NCI-H2107 (cell line): ENCODE results near the gene ABCB11.

Experiments
- DNase-seq: peaks from one replicate; lab custom pipeline; 2025; lab: John Stamatoyannopoulos, UW

The ABCB11 gene

DNA sequence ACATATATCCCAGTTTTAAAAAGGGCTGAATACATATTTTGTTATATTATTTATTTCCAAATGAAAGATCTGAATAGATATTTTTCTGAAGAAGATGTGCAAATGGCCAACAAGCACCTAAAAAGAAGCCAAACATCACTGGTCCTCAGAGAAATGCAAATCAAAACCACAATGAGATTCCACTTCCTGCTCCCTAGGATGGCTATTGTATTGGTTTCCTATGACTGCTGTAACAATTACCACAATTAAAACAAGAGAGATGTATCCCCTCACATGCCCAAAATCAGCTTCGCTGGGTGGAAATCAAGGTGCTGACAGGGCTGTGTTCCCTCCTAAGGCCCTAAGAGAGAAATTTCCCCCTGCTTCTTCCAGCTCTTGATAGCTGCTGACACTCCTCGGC, 23.2 kb downstream of the ABCB11 start:
- no peak for DNase-seq

DNA sequence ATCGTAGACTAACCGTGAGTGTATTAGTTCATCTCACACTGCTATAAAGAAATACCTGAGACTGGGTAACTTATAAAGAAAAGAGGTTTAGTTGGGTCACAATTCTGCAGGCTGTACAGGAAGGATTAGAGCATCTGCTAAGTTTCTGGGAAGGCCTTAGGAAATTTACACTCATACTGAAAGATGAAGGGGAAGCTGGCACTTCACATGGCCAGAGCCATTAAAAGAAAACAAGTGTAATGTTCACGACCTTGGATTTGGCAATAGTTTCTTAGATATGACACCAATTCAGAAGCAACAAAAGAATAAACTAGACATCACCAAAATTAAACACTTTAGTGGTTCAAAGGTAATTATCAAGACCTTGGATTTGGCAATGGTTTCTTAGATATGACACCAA, 23.8 kb downstream of the ABCB11 start:
- DNase-seq: no peak

DNA sequence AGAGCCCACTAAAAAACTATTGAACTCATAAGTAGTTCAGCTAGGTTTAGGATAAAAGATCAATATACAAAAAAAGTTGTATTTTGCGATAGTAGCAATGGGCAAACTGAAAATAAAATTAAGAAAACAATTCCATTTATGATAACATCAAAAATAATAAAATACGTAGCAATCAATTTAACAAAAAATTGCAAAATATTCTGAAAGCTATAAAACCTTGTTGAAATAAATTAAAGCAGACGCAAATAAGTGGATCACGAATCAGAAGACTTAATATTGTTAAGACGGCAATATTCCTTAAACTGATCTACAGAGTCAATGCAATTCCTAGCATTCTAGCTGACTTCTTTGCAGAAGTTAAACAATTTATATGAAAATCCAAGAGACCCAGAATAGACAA, 24.5 kb downstream of the ABCB11 start:
- DNase-seq: no peak

DNA sequence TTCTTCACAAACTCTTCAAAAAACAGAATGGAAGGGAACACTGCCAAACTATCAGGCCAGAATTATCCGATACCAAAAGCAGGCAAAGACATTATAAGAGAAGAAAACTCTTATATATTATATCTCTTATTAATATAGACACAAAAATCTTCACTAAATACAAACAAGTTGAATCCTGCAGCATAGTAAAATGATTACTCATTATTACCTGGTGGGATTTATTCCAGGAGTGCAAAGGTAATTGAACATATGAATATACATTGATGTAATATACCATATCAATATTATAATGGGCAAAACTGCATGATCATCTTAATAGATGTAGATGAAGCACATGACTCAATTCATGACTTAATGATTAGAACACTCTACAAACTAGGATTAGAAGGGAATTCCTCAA, 25.1 kb downstream of the ABCB11 start:
- no peak for DNase-seq

DNA sequence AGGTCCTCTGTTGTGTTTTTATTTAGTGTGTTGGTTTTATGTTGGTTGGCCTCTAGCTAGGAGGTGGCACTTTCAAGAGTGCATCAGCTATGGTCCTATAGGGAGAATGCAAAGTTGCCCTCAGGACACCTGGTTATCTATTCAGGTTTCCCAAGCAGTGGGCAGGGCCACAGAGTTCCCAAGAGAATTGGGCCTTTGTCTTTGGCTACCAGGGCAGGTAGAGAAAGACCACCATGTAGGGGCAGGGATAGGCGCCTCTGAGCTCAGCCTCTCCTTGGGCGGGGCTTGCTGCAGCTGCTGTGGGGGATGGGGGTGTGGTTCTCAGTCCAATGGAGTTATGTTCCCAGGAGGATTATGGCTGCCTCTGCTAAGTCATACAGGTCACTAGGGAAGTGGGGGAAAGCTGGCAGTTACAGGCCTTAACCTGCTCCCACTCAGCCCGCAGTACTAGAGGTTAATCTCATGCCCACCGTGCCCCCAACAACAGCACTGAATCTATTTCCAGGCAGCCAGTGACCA, 26.0 kb downstream of the ABCB11 start:
- DNase-seq: no peak

DNA sequence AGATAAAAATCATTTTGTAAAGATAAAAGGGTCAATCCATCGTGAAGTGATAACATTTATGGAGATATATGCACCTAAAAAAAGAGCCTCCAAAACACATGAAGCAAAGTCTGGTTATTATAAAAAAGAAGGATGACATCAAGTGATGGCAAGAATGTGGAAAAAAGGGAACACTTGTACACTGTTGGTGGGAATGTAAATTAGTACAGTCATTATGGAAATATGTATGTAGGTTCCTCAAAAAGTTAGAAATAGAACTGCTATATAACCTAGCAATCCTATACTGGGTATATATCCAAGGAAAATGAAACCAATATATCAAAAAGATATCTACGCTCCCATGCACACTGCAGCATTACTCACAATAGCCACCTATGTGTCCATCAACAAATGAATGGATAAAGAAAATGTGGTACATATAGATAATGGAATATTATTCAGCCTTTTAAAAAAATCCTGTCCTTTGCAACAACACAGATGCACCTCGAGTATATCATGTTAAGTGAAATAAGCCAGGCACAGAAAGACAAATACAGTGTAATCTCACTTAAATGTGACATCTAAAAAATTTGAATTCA, 28.9 kb downstream of the ABCB11 start:
- DNase-seq: no peak

DNA sequence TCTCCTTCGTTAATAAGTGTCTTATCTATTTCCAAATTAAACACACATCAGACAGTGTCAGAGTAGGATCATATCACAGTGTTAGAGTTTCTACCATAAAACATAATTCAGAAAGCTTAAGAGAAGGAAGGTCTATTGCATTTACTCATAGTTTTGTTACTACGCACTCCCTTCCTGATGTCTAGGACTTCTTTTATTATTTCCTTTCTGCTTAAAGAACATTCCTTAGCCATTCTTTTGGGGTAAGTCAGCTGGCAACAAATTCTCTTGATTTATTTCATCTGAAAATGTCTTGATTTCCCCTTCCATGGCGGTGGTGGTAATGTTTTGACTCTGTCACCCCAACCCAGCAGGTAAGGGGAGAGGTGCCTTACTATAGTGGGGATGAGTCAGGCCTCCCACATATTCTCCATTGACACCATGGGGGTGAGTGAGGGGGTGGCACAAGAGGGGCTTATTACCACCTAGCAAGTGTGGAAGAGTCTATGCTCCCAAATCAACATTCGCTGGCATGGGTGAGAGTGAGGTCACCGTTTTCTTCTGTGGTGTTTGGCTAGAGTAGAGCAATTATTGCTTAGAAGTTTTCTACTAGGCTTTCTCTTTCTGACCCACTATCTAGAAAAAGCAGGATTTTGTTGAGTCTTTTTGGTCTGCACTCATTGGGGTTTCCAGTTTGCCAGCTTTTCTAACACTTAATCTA, 29.9 kb downstream of the ABCB11 start:
- DNase-seq: no peak

DNA sequence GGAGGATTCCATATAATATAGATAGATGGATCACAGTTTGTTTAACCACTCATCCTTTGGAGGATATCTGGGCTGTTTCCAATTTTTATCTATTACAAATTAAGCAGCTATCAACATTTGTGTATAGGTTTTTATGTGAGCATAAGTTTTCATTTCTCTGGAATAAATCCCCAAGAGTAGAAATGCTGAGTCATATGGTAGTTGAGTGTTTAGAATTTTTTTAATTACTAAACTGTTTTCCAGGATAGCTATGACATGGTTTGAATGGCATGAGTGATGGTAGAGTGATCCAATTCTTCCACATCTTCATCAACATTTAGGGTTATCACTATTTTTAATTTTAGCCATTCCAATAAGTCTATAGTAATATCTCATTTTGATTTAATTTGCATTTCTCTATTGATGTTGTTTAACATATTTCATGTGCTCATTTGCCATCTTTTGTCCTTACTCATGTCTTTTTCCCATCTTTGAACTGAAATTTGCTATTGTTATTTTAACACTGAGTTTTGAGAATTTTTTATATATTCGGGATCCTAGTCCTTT, 31.4 kb downstream of the ABCB11 start:
- no peak for DNase-seq

DNA sequence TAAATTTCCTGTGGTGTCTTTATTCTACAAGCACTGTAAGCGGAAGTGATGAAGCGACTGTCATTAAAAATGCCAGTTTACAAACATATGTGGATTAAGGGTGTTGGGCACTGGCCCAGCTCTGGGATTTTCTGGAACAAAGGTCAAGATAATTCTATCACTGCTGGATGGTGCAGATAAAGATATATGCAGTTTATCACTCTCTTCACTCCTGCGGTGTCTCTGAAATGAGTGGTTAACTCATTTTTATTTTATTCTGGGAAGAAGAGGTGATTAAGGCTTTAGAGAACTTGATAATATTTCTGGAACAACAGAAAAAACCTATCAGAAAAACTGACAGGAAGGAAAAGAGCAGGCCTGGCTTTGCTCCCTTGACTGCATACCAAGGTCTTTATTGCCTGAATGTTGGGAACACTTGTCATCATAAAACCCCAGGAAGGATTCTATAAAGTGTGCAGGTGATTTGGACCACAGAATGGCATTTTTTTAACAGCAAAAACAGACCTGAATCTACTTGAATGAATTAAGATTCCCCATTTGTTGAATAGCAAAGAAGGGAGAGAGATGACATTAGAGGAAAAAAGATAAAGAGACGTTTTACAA, 32.4 kb downstream of the ABCB11 start:
- no peak for DNase-seq

DNA sequence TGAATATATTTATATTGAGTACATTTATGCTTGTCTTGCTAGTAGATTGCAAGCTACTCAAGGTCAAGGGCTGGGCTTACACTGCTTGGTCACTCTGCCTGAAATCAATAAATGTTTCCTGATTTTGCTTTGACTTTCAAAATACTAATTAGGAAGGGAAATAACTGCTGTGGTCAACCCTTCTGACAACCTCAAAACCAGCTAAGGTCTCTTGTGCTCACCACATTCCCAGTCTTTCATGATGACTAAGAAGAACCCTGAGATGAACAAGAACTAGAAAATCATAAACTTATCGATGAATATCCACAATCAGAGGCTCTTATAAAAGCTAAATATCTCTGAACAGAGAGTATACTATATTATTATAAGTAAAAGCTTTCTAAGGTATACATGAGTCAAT, 33.3 kb downstream of the ABCB11 start:
- no peak for DNase-seq

DNA sequence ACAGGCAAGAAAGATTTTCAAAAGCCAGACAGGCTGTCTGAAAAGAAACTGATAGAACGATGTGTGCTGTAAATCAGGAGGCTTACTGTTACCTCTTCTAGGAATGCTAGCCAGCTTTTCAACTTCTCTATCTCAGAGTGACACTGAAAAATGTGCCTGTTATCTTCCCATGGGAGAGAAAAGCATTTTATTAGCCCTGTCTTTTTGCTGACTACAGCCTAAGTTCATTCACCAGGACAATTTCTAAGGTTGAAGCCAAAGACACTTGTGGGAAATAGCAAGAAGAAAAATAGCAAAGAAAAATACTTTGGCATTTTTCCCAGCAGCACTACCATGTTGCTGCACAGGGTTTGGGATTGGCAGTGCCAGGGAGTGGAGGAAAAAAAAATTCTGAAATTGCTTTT, 34.0 kb downstream of the ABCB11 start:
- DNase-seq: no peak

DNA sequence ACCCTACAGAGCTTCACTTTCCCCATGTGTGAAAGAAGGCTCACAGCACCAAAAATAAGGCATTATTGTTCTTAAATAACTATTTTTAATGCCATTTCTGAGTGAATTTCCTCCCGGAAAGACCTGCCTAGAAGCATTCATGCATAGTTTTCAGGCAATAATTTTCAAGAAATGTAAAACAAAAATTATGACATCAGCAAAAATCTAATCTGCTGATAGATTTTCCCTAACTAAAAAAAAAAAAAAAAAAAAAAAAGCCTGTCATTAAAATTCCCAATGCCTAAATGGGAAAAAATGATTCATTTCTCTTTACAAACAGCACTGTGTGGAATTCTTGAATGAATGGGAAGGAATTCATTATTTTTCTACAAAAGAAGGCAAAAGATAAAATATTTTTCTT, 35.4 kb downstream of the ABCB11 start:
- DNase-seq: no peak

DNA sequence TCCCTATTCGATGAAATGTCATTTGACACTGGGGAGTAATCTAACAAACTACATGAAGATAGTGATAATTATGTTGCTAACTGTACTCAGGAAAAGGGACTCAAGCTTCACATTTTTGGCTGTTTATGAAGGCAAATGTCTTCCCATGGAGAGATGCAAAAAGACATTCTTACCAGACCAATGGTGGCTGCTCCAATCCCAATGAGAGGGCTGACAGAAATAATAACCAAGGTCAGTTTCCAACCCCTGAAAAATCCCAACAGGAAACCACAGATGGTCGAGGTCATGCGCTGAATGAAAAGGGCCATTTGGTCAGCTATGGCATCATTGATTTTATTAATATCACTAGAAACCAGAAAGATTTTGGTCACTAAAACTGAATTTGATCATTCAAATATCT, 37.6 kb downstream of the ABCB11 start:
- no peak for DNase-seq

DNA sequence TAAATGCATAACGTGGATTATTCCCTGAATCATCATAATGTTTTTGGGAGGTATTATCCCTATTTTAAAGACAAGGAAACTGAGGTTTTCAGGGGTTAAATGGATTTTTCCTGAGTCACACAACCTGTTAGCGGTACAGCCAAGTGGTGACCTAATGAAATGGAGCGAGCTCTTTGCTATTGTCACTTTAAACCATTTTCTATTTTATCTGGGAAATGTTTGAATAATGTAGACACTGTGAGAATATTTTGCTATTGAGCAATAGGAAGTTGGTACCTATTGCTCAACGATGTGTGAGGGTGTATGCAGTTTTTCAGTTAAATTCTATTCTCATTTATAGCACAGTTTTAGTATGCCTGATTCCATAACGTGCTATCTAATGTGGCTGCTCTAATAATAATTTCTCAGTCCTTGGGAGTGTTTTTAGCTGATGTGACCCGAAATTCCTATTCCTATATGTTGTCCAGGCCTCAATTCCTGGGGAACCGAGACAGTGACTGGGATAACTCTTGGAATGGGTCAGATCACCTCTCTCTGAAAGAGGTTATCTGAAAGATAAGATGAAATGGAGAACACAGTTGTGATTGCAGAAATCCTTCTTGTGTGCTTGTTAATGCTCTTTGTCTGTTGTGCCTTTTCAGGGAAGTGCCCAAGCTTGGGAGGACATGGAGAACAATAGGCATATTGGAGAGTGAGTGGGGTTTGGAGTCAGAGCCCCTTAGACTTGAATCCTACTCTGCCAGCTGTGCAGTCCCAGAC, 38.4 kb downstream of the ABCB11 start:
- no peak for DNase-seq

DNA sequence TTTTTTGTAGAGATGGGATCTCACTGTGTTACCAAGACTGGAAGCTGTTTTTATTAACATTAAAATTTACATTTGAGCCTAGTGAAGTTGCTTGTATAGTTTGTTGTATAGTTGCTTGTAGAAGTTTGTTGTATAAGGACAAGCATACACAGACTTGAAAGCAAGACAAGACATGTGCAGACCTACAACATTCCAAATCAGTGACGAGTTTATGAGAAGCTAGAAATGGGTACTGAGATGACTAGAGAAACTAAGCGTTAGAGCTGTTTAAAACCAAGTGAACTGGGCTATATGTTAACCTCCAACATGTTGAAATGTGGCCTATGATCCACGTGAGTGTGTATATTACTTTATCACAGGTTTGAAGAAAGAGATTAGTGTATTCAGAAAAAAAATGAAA, 39.1 kb downstream of the ABCB11 start:
- no peak for DNase-seq

DNA sequence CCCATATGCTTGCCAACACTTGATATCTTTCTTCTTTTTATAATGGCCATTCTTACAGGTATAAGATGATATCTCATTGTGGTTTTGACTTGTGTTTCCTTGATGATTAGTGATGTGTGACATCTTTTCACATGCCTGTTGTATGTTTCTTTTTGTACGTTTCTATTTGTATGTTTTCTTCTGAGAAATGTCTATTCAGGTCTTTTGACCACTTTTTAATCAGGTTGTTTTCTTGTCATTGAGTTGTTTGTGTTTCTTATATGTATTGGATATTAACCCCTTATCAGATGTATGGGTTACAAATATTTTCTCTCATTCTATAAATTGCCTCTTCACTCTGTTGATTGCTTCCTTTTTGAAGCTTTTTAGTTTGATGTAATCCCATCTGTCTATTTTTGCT, 42.4 kb downstream of the ABCB11 start:
- no peak for DNase-seq

DNA sequence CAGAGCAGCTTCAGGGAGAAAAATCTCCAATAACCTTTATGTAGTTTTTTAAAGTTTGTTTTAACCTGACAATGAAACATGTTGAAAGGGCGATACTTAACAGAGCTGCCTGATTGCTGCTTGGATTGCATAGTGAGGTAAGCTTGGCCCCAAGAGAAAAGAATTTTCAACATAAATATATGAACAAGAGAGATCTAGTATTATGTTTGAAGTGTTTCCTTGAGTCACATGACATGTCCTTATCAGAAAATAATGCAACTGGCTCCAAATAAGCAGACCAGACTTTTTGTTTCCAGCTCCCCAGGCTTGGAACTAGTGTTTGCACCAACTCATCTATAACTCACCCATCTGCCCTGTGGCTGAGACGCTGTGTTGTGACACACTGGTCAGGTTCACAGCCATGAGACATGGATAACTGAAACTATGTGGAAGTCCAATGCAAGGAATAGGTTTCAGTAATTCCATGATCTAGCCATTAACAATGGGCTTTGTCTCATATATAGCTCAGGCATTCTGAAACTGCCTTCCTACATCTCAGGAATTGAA, 44.7 kb downstream of the ABCB11 start:
- no peak for DNase-seq

DNA sequence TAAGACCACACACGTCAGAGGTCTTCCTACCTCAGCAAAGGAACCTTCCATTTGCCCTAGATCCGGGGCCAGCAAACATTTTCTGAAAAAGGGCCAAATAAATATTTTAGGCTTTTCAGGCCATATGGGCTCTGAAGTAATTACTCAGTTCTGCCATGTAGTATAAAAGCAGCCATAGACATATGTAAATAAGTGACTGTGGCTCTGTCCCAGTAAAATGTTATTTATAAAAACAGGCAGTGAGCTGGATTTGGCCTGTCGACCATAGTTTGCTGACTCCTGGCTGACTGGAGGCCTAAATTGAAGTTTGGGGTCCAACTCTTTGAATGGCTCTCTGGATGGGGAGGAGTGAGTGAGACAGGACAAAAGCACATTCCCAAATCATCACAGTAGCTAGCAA, 49.5 kb downstream of the ABCB11 start:
- DNase-seq: no peak

DNA sequence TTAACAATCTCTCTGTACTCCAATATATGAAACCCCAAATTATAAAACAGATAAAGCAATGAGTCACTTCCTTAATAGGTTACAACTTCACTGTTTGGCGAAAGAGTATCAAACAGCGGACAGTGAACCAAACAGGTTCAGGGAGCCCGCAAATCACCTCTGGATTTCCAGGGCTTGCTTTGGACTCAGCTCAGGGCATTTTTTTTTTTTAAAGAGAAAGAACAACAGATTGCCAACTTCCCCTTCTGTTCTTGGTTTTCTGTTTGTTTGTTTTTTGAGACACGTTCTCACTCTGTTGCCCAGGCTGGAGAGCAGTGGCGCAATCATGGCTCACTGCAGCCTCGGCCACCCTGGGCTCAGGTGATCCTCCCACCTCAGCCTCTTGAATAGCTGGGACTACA, 52.7 kb downstream of the ABCB11 start:
- no peak for DNase-seq

DNA sequence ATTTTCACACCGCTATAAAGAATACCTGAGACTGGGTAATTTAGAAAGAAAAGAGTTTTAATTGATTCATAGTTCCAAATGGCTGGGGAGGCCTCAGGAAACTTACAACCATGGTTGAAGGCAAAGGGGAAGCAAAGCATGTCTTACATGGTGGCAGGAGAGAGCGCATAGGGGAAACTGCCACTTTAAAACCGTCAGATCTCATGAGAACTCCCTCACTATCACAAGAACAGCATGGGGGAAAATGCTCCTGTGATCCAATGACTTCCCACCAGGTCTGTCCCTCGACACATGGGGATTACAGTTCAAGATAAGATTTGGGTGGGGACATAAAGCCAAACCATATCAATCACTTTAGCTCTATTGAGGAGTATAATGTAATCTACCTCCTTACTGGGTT, 53.5 kb downstream of the ABCB11 start:
- no peak for DNase-seq

DNA sequence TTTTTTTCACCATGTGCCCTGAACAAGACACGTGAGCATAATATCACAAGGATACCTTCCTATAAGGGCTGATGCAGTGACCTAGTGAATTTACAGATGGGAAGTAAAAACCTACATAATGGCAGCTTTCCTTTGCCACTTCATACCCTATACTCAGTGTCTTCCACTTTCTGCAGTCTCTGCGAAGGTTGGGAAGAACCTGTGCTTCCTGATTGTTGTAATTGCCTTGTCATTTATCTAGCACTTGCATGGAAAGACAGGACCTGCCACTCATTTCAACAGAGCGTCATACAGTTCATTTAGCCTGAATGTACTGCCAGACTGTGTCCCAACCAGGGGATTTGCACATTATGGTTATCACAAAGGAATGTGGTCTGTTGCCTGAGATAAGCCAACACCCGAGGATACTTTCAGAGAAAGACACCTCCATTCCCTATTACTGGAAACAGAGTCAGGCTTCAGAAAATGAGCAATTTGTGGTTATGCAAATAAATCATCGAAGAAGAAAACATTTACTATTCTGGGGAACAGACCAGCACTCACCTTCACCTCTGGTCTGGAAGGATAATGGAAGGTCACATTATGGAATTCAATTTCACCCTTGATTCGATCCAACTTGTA, 55.0 kb downstream of the ABCB11 start:
- DNase-seq: no peak

DNA sequence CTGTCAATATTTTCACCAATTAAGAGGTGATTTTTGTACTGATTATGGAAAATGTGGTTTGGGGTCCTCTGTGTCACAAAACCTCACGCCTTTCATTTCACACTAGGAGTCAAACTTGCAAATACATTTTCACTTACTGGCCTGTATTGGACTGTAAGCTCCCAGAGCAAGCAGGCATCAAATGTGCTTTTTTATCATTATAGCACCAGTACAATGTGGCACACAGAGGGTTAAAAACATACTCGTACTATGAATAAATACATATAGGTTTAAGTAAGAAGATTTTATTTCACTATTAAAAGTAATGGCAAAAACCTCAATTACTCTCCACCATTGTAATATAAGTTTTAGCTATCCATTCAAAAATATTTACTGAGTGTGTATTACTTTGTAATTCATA, 56.7 kb downstream of the ABCB11 start:
- DNase-seq: no peak
